ENCODE measurements around the gene LRMDA.

DNA sequence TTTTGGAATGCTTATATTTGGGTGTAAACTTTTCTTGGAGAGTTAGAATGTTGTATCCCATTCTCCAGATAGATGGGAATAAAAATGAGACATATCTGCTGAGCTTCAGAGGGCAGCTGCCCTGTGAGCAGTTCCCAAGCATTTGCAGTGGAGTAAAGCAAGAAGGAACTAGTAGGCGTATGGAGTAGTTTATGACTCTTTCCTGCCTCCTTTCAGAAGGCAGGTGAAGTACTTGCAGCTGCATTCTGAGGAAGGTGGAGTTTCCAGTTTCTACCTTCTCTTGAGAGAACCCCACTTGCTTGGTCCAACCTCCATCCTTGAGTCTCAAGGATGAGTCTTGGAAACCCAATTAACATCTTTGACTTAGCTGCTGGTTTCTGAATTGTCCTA, 563.6 kb downstream of the LRMDA start:
- TF ChIP-seq, protein P1, sequence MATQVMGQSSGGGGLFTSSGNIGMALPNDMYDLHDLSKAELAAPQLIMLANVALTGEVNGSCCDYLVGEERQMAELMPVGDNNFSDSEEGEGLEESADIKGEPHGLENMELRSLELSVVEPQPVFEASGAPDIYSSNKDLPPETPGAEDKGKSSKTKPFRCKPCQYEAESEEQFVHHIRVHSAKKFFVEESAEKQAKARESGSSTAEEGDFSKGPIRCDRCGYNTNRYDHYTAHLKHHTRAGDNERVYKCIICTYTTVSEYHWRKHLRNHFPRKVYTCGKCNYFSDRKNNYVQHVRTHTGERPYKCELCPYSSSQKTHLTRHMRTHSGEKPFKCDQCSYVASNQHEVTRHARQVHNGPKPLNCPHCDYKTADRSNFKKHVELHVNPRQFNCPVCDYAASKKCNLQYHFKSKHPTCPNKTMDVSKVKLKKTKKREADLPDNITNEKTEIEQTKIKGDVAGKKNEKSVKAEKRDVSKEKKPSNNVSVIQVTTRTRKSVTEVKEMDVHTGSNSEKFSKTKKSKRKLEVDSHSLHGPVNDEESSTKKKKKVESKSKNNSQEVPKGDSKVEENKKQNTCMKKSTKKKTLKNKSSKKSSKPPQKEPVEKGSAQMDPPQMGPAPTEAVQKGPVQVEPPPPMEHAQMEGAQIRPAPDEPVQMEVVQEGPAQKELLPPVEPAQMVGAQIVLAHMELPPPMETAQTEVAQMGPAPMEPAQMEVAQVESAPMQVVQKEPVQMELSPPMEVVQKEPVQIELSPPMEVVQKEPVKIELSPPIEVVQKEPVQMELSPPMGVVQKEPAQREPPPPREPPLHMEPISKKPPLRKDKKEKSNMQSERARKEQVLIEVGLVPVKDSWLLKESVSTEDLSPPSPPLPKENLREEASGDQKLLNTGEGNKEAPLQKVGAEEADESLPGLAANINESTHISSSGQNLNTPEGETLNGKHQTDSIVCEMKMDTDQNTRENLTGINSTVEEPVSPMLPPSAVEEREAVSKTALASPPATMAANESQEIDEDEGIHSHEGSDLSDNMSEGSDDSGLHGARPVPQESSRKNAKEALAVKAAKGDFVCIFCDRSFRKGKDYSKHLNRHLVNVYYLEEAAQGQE (IDR thresholded peaks at IDR 0.05; ENCODE audit: low read depth) = no peak
- TF ChIP-seq, protein P2, sequence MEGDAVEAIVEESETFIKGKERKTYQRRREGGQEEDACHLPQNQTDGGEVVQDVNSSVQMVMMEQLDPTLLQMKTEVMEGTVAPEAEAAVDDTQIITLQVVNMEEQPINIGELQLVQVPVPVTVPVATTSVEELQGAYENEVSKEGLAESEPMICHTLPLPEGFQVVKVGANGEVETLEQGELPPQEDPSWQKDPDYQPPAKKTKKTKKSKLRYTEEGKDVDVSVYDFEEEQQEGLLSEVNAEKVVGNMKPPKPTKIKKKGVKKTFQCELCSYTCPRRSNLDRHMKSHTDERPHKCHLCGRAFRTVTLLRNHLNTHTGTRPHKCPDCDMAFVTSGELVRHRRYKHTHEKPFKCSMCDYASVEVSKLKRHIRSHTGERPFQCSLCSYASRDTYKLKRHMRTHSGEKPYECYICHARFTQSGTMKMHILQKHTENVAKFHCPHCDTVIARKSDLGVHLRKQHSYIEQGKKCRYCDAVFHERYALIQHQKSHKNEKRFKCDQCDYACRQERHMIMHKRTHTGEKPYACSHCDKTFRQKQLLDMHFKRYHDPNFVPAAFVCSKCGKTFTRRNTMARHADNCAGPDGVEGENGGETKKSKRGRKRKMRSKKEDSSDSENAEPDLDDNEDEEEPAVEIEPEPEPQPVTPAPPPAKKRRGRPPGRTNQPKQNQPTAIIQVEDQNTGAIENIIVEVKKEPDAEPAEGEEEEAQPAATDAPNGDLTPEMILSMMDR (IDR thresholded peaks at IDR 0.05 in 2 of 3, conservative IDR thresholded peaks at IDR 0.05 in 1 of 3; ENCODE audit: borderline replicate concordance in 1 of 3, insufficient read depth in 1 of 3, low read depth in 2 of 3, low read length in 2 of 3) = no peak
- no peak for TF ChIP-seq POLR2AphosphoS5 (IDR thresholded peaks at IDR 0.05; ENCODE audit: low read depth, low read length)
- TF ChIP-seq POLR2A (IDR thresholded peaks at IDR 0.05; ENCODE audit: borderline replicate concordance, extremely low read depth, insufficient read depth, insufficient read length) = no peak
- TF ChIP-seq EZH2phosphoT487 (IDR thresholded peaks at IDR 0.05; ENCODE audit: borderline replicate concordance) = no peak
- TF ChIP-seq SIN3A (IDR thresholded peaks at IDR 0.05; ENCODE audit: low read depth) = no peak
- TF ChIP-seq, protein P3, sequence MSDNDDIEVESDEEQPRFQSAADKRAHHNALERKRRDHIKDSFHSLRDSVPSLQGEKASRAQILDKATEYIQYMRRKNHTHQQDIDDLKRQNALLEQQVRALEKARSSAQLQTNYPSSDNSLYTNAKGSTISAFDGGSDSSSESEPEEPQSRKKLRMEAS (IDR thresholded peaks at IDR 0.05) = no peak
- no peak for TF ChIP-seq ZNF274 (IDR thresholded peaks at IDR 0.05; ENCODE audit: low read depth, low read length)
- no peak for TF ChIP-seq FOSL1 (IDR thresholded peaks at IDR 0.05; ENCODE audit: low read depth)
- no peak for TF ChIP-seq YY1 (IDR thresholded peaks at IDR 0.05; ENCODE audit: extremely low read depth, insufficient replicate concordance, low read depth, low read length)
- no peak for TF ChIP-seq EZH2 (IDR thresholded peaks at IDR 0.05)
- TF ChIP-seq SP1 (IDR thresholded peaks at IDR 0.05; ENCODE audit: low read depth) = no peak
- TF ChIP-seq RAD21 (IDR thresholded peaks at IDR 0.05; ENCODE audit: low read depth) = no peak

Measured in HCT116 (cell line).